SU-DHL-6 (cell line): Measurements from ENCODE around the gene RCAN2.

ENCODE experiments used
- EZH2phosphoT487 ChIP-seq: fragments of 200-600 bp; sonication (generic), shearing (Covaris generic); conservative IDR thresholded peaks from 2 replicates; pipeline ENCODE4 v1.6.1; 2018; ENCODE audit warnings: mild to moderate bottlenecking, antibody characterized with exemption, low read length, moderate library complexity, mixed read lengths
- TF ChIP-seq, protein P1 (sequence below): fragments of 200-600 bp; sonication (generic); IDR thresholded peaks from one replicate; pipeline ENCODE4 v1.5.1; 2017; ENCODE audit warnings: antibody characterized with exemption, mild to moderate bottlenecking, low read length, moderate library complexity; ENCODE audit not compliant: insufficient read depth, poor library complexity, severe bottlenecking

DNA sequence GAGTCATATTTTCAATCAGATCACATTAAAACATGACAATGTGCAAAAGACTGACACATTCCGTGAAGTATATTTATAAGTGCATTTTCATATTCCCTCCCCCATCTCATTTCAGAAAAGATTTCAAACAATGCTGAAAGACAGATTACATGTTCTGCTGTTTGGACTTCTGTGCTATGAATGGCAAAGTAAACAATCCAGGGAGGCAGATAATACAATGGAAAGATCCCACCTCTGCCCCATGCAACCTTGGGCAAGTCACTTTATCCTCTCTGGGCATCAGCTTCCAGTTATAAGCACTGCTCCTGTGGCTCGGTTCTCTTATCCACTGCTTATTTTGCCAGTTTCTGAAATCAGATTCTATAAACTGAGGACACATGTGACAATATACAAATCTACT, 110.2 kb downstream of the RCAN2 start:
- TF ChIP-seq, protein P1, sequence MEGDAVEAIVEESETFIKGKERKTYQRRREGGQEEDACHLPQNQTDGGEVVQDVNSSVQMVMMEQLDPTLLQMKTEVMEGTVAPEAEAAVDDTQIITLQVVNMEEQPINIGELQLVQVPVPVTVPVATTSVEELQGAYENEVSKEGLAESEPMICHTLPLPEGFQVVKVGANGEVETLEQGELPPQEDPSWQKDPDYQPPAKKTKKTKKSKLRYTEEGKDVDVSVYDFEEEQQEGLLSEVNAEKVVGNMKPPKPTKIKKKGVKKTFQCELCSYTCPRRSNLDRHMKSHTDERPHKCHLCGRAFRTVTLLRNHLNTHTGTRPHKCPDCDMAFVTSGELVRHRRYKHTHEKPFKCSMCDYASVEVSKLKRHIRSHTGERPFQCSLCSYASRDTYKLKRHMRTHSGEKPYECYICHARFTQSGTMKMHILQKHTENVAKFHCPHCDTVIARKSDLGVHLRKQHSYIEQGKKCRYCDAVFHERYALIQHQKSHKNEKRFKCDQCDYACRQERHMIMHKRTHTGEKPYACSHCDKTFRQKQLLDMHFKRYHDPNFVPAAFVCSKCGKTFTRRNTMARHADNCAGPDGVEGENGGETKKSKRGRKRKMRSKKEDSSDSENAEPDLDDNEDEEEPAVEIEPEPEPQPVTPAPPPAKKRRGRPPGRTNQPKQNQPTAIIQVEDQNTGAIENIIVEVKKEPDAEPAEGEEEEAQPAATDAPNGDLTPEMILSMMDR = no peak
- TF ChIP-seq EZH2phosphoT487 = no peak
